Measurements from ENCODE around the gene PCDHGC5. TPM values are rescaled to one million over a fixed set of nuclear protein-coding genes. Genes with fewer than 3 reads are reported as not detected.

The PCDHGC5 gene
- total RNA-seq, 2 donors from 2014 or later: 0.32 to 0.64 TPM

GRCh38 chr5:141486091-141486490, 2.8 kb upstream of the PCDHGC5 start:
- no peak for DNase-seq
- H3K36me3 ChIP-seq: no peaks in the 10 kb centered on the region
- no peaks in the 10 kb centered on the region for H3K9me3 ChIP-seq
- H3K4me3 ChIP-seq: no peak overlapping the region
- no peak for TF ChIP-seq CTCF (IDR thresholded peaks at IDR 0.05)
- H3K9ac ChIP-seq (ENCODE audit: low read depth in 2 of 2, low read length in 2 of 2): no peak overlapping the region
- peaks cover 8% of the 10 kb centered on the region for H3K27me3 ChIP-seq
- peaks cover 3% of the 10 kb centered on the region for H3K4me1 ChIP-seq
- H3K27ac ChIP-seq: no peak overlapping the region
- intact Hi-C loops (cut with DNase I): no loop called here

- Histone ChIP-seq H3K9ac (ENCODE audit: low read depth in 2 of 2, low read length in 2 of 2) (no peak overlapping the region), H3K27ac (no peak overlapping the region), H3K4me3 (no peak overlapping the region), H3K36me3 (no peaks in the 10 kb centered on the region), H3K9me3 (no peaks in the 10 kb centered on the region), H3K27me3 (peaks cover 12% of the 10 kb centered on the region), H3K4me1 (peaks cover 3% of the 10 kb centered on the region)
- no peak for DNase-seq
- TF ChIP-seq CTCF (IDR thresholded peaks at IDR 0.05): no peak
- intact Hi-C loops (cut with DNase I): no loop called here
These were observed 1.8 kb upstream of the PCDHGC5 start for GRCh38 chr5:141487131-141487530.

- DNase-seq: no peak
- no peak overlapping the region for H3K27ac ChIP-seq
- TF ChIP-seq CTCF (IDR thresholded peaks at IDR 0.05): no peak
- no peak overlapping the region for H3K9ac ChIP-seq (ENCODE audit: low read depth in 2 of 2, low read length in 2 of 2)
- H3K4me1 ChIP-seq: peaks cover 3% of the 10 kb centered on the region
- H3K27me3 ChIP-seq: peaks cover 18% of the 10 kb centered on the region
- intact Hi-C loops (cut with DNase I): no loop called here
- H3K9me3 ChIP-seq: no peaks in the 10 kb centered on the region
- H3K4me3 ChIP-seq: no peak overlapping the region
- H3K36me3 ChIP-seq: no peaks in the 10 kb centered on the region
These were observed 960 bp downstream of the PCDHGC5 start for GRCh38 chr5:141489841-141490240.

GRCh38 chr5:141490271-141490670, 1.4 kb downstream of the PCDHGC5 start:
- H3K4me1 ChIP-seq: no peaks in the 10 kb centered on the region
- intact Hi-C loops (cut with DNase I): no loop called here
- H3K4me3 ChIP-seq: no peak overlapping the region
- H3K9ac ChIP-seq (ENCODE audit: low read depth in 2 of 2, low read length in 2 of 2): no peak overlapping the region
- no peaks in the 10 kb centered on the region for H3K36me3 ChIP-seq
- H3K27me3 ChIP-seq: peaks cover 14% of the 10 kb centered on the region
- DNase-seq: no peak
- H3K27ac ChIP-seq: no peak overlapping the region
- TF ChIP-seq CTCF (IDR thresholded peaks at IDR 0.05): no peak
- no peaks in the 10 kb centered on the region for H3K9me3 ChIP-seq

- no peak overlapping the region for H3K27ac ChIP-seq
- H3K36me3 ChIP-seq: no peaks in the 10 kb centered on the region
- no peak for DNase-seq
- H3K4me3 ChIP-seq: no peak overlapping the region
- no peaks in the 10 kb centered on the region for H3K4me1 ChIP-seq
- no peak overlapping the region for H3K9ac ChIP-seq (ENCODE audit: low read depth in 2 of 2, low read length in 2 of 2)
- no peaks in the 10 kb centered on the region for H3K9me3 ChIP-seq
- intact Hi-C loops (cut with DNase I): no loop called here
- TF ChIP-seq CTCF (IDR thresholded peaks at IDR 0.05): no peak
- peaks cover 11% of the 10 kb centered on the region for H3K27me3 ChIP-seq
These were observed 1.9 kb downstream of the PCDHGC5 start for GRCh38 chr5:141490771-141491170.

Measured in colonic mucosa (tissue), 4 donors.